Spleen (tissue), 11 donors: ENCODE results near the gene SNCB. TPM values are rescaled to one million over a fixed set of nuclear protein-coding genes. Genes with fewer than 3 reads are reported as not detected.

ENCODE experiments used
- DNase-seq: peaks from one replicate; pipeline ENCODE4 v3.0.0-alpha.2; 2020
- H3K27ac ChIP-seq, 8 donors: fragments of 200-600 bp; sonication (generic) in 7 of 8; 1 replicate in 4 of 8; 2 replicates in 4 of 8; pipeline versions ENCODE4 v1.5.0 to v1.8.0; 2016 to 2021; ENCODE audit warnings: inconsistent platforms in 4 of 8, mild to moderate bottlenecking in 4 of 8, moderate library complexity in 1 of 8
- H3K27me3 ChIP-seq, 7 donors: fragments of 200-600 bp; sonication (generic) in 6 of 7; replicated peaks in 1 of 7; 1 replicate in 4 of 7; 2 replicates in 3 of 7; pipeline versions ENCODE4 v1.5.0 to v1.8.0; 2016 to 2021; ENCODE audit warnings: inconsistent platforms in 3 of 7, mild to moderate bottlenecking in 1 of 7
- H3K36me3 ChIP-seq, 6 donors: fragments of 200-600 bp; sonication (generic) in 5 of 6; 1 replicate in 4 of 6; 2 replicates in 2 of 6; pipeline versions ENCODE4 v1.5.0 to v1.8.0; 2016 to 2021; ENCODE audit warnings: inconsistent platforms in 2 of 6
- H3K4me1 ChIP-seq, 6 donors: fragments of 200-600 bp; sonication (generic) in 5 of 6; 1 replicate in 3 of 6; 2 replicates in 3 of 6; pipeline versions ENCODE4 v1.5.0 to v1.8.0; 2016 to 2021; ENCODE audit warnings: inconsistent platforms in 3 of 6
- H3K4me3 ChIP-seq, 8 donors: fragments of 200-600 bp; sonication (generic) in 7 of 8; 1 replicate in 4 of 8; 2 replicates in 4 of 8; pipeline versions ENCODE4 v1.5.0 to v1.8.0; 2016 to 2021; ENCODE audit warnings: inconsistent platforms in 4 of 8, mild to moderate bottlenecking in 4 of 8, moderate library complexity in 2 of 8
- H3K9me3 ChIP-seq, 8 donors: fragments of 200-600 bp; sonication (generic) in 7 of 8; 1 replicate in 4 of 8; 2 replicates in 4 of 8; pipeline versions ENCODE4 v1.5.0 to v1.8.0; 2016 to 2021; ENCODE audit warnings: inconsistent platforms in 4 of 8
- CTCF ChIP-seq, 11 experiments: fragments of 200-600 bp in 7 of 11; fragments of 450-650 bp in 4 of 11; sonication (generic) in 4 of 11; IDR thresholded peaks in 8 of 11; conservative IDR thresholded peaks in 3 of 11; 1 replicate in 7 of 11; 2 replicates in 4 of 11; pipeline versions ENCODE4 v1.4.0 to v1.8.0; 2016 to 2021; ENCODE audit warnings: antibody characterized with exemption in 11 of 11, inconsistent platforms in 4 of 11, mild to moderate bottlenecking in 1 of 11
- POLR2A ChIP-seq, 3 donors: fragments of 450-650 bp; IDR thresholded peaks; one replicate each; pipeline ENCODE4 v1.5.1; 2017; ENCODE audit warnings: antibody characterized with exemption in 3 of 3, mild to moderate bottlenecking in 1 of 3
- POLR2AphosphoS5 ChIP-seq, 3 donors: sonication (generic); formaldehyde crosslinking; IDR thresholded peaks; one replicate each; pipeline ENCODE4 v1.5.1; 2017; ENCODE audit warnings: antibody characterized with exemption in 3 of 3
- WGBS, 5 donors: extraction: QIAGEN DNeasy Blood & Tissue Kit in 3 of 5; methylation state at CpG; one replicate each; pipeline versions ENCODE4 v1.1.5 to v1.1.7; 2013 to 2018; 5-methylcytosine and 5-hydroxymethylcytosine counted together
- intact Hi-C: fragments of 100-400 bp; cut with DNase I; formaldehyde crosslinking; loops from one replicate; pipeline ENCODE4 v1.15.0; 2023; ENCODE audit warnings: low total_unique reads
- polyA plus RNA-seq, 3 donors: library from polyadenylated mRNA; stranded (reverse); fragments of 200-250 nt; gene quantifications; one replicate each; pipeline ENCODE4 v1.2.1, GENCODE V29; 2013
- total RNA-seq, 7 donors: library from RNA; depleted of rRNA in 3 of 7; stranded (reverse); fragments of >200 nt in 3 of 7; fragmentation: NEBNext Ultra II Directional in 4 of 7; extraction: Animal tissue kit (Norgen Biotek cat#: 25700) in 4 of 7; gene quantifications; one replicate each; pipeline versions ENCODE4 v1.1.0 to v1.2.1, GENCODE V29; 2016 to 2021
- donor health status: healthy with polysubstance abuse.
- donor health status: DM: no; HTN: no; CAD: no; lungs with moderate emphysema.
- donor health status: DM: no; HTN: no; CAD: no.
- donor health status: Bipolar disorder and iron deficiency.
- donor health status: healthy.
- donor health status: DM: no; HTN: no; CAD: no.
- donor health status: DM: yes; HTN: yes; CAD: no.

SNCB gene
- total and polyA plus RNA-seq, 10 donors, result 0.19 to 0.41 (median 0.33) TPM; not detected in 7

- 80 to 87% (median 84%) methylated on average over 17 to 18 of the region's 18 CpGs for WGBS, 5 donors
- H3K36me3 ChIP-seq, result no peaks in the 10 kb centered on the region
- TF ChIP-seq POLR2AphosphoS5 (IDR thresholded peaks at IDR 0.05) (no peak), CTCF (IDR thresholded peaks at IDR 0.05 in 8 of 11, conservative IDR thresholded peaks at IDR 0.05 in 3 of 11) (no peak), POLR2A (IDR thresholded peaks at IDR 0.05) (no peak)
- peaks cover 0 to 10% (median 0%) of the 10 kb centered on the region in 6 donors for H3K4me1 ChIP-seq
- no peaks in the 10 kb centered on the region for H3K9me3 ChIP-seq
- intact Hi-C loops, result no loop called here
- H3K27ac ChIP-seq, result no peak overlapping the region
- H3K27me3 ChIP-seq, result peaks cover 0 to 85% (median 15%) of the 10 kb centered on the region in 7 donors
- peak; percentile 59 for DNase-seq
- H3K4me3 ChIP-seq, result no peak overlapping the region
Observed at GRCh38 chr5:176673651-176674583, 43.6 kb upstream of the SNCB start.

- Histone ChIP-seq H3K27ac (no peak overlapping the region), H3K27me3 (peaks cover 0 to 80% (median 7%) of the 10 kb centered on the region in 7 donors), H3K9me3 (no peaks in the 10 kb centered on the region), H3K4me1 (peaks cover 0 to 10% (median 0%) of the 10 kb centered on the region in 6 donors), H3K36me3 (no peaks in the 10 kb centered on the region), H3K4me3 (no peak overlapping the region)
- WGBS, 5 donors, result 55 to 65% (median 59%) methylated on average over 15 to 18 of the region's 18 CpGs
- intact Hi-C loops, result no loop called here
- no peak for DNase-seq
- TF ChIP-seq CTCF (IDR thresholded peaks at IDR 0.05 in 8 of 11, conservative IDR thresholded peaks at IDR 0.05 in 3 of 11) (no peak), POLR2A (IDR thresholded peaks at IDR 0.05) (no peak), POLR2AphosphoS5 (IDR thresholded peaks at IDR 0.05) (no peak)
Observed at GRCh38 chr5:176671890-176672747, 41.8 kb upstream of the SNCB start.

GRCh38 chr5:176671399-176671798, 41.1 kb upstream of the SNCB start:
- H3K4me3 ChIP-seq, result no peak overlapping the region
- peaks cover 0 to 75% (median 7%) of the 10 kb centered on the region in 7 donors for H3K27me3 ChIP-seq
- no peaks in the 10 kb centered on the region for H3K36me3 ChIP-seq
- TF ChIP-seq POLR2A (IDR thresholded peaks at IDR 0.05) (no peak), POLR2AphosphoS5 (IDR thresholded peaks at IDR 0.05) (no peak), CTCF (IDR thresholded peaks at IDR 0.05 in 8 of 11, conservative IDR thresholded peaks at IDR 0.05 in 3 of 11) (no peak)
- WGBS, 5 donors, result 62 to 88% (median 68%) methylated on average over 4 of the region's 4 CpGs
- H3K4me1 ChIP-seq, result peaks cover 0 to 7% (median 0%) of the 10 kb centered on the region in 6 donors
- intact Hi-C loops, result no loop called here
- H3K9me3 ChIP-seq, result no peaks in the 10 kb centered on the region
- DNase-seq, result no peak
- no peak overlapping the region for H3K27ac ChIP-seq
